SK-N-SH (cell line): ENCODE measurements around the gene HMX3. TPM values are rescaled to one million over a fixed set of nuclear protein-coding genes. Genes with fewer than 3 reads are reported as not detected.

ENCODE experiments used
- CTCF ChIA-PET: fragments of 300-600, 350-600 bp; formaldehyde crosslinking; extraction: SDS; loops from one replicate; lab custom pipeline; 2021; lab: Yijun Ruan, JAX
- POLR2A ChIA-PET: fragments of 350-600 bp; sonication (Branson Sonifier 250); formaldehyde crosslinking; extraction: SDS; loops from one replicate; lab custom pipeline; 2020; ENCODE audit warnings: antibody characterized with exemption, inconsistent platforms; lab: Yijun Ruan, JAX
- DNase-seq: peaks from one replicate; pipeline ENCODE4 v3.0.0; 2012
- H2AFZ ChIP-seq: fragments of 200-600 bp; sonication (generic); 2 replicates; pipeline ENCODE4 v1.8.1; 2016; ENCODE audit warnings: antibody characterized with exemption, mild to moderate bottlenecking, low read depth
- H3F3A ChIP-seq: fragments of 200-600 bp; sonication (generic); replicated peaks from 2 replicates; pipeline ENCODE3; 2016; ENCODE audit warnings: antibody characterized with exemption, mild to moderate bottlenecking; ENCODE audit not compliant: insufficient read depth
- H3K27ac ChIP-seq, 2 experiments: fragments of 200-500 bp in 1 of 2; fragments of 200-600 bp in 1 of 2; sonication (Bioruptor generic) in 1 of 2; sonication (generic), shearing (Covaris generic) in 1 of 2; 2 replicates each; pipeline versions ENCODE4 v1.5.1 to v1.6.1; 2014 to 2016; ENCODE audit warnings: low read depth in 2 of 2, inconsistent platforms in 1 of 2, low read length in 1 of 2, mild to moderate bottlenecking in 1 of 2, mixed read lengths in 1 of 2
- H3K27me3 ChIP-seq: fragments of 200-600 bp; sonication (generic), shearing (Covaris generic); 2 replicates; pipeline ENCODE4 v1.6.1; 2016; ENCODE audit warnings: mixed run types; ENCODE audit not compliant: insufficient read depth
- H3K36me3 ChIP-seq, 2 experiments: fragments of 200-500 bp in 1 of 2; fragments of 200-600 bp in 1 of 2; sonication (Bioruptor generic) in 1 of 2; sonication (generic) in 1 of 2; replicated peaks in 1 of 2; 2 replicates each; pipeline versions ENCODE3 to v1.5.1; 2014 to 2016; ENCODE audit warnings: low read length in 1 of 2, mild to moderate bottlenecking in 1 of 2; ENCODE audit not compliant: insufficient read depth in 2 of 2, control insufficient read depth in 1 of 2
- H3K4me1 ChIP-seq, 2 experiments: fragments of 200-500 bp in 1 of 2; fragments of 200-600 bp in 1 of 2; sonication (Bioruptor generic) in 1 of 2; sonication (generic), shearing (Covaris generic) in 1 of 2; 2 replicates each; pipeline versions ENCODE4 v1.5.1 to v1.6.1; 2014 to 2016; ENCODE audit warnings: low read depth in 1 of 2, low read length in 1 of 2, mixed run types in 1 of 2; ENCODE audit not compliant: insufficient read depth in 2 of 2, control insufficient read depth in 1 of 2
- H3K4me2 ChIP-seq: fragments of 200-600 bp; sonication (generic), shearing (Covaris generic); 2 replicates; pipeline ENCODE4 v1.6.1; 2017; ENCODE audit warnings: mixed run types
- H3K4me3 ChIP-seq, 2 experiments: fragments of 200-500 bp in 1 of 2; fragments of 200-600 bp in 1 of 2; sonication (Bioruptor generic) in 1 of 2; sonication (generic), shearing (Covaris generic) in 1 of 2; 2 replicates each; pipeline versions ENCODE4 v1.5.1 to v1.8.1; 2014 to 2016; ENCODE audit warnings: low read depth in 2 of 2, inconsistent platforms in 1 of 2, low read length in 1 of 2, mild to moderate bottlenecking in 1 of 2, mixed read lengths in 1 of 2, moderate library complexity in 1 of 2
- H3K79me2 ChIP-seq: fragments of 200-600 bp; sonication (generic); 2 replicates; pipeline ENCODE4 v1.8.1; 2017; ENCODE audit warnings: mild to moderate bottlenecking; ENCODE audit not compliant: insufficient read depth
- H3K9ac ChIP-seq: fragments of 200-600 bp; sonication (generic); 2 replicates; pipeline ENCODE4 v1.6.1; 2017; ENCODE audit warnings: mixed run types
- H3K9me2 ChIP-seq: fragments of 200-600 bp; sonication (generic); 2 replicates; pipeline ENCODE4 v1.6.1; 2017; ENCODE audit warnings: mixed run types
- H3K9me3 ChIP-seq: fragments of 200-600 bp; sonication (generic); 2 replicates; pipeline ENCODE4 v1.6.1; 2017; ENCODE audit warnings: mixed run types, mild to moderate bottlenecking, moderate library complexity
- H4K20me1 ChIP-seq: fragments of 200-600 bp; sonication (generic); 2 replicates; pipeline ENCODE4 v1.6.1; 2017; ENCODE audit warnings: mild to moderate bottlenecking, mixed run types; ENCODE audit not compliant: insufficient read depth
- CHD2 ChIP-seq: fragments of 150-350 bp; IDR thresholded peaks from 2 replicates; pipeline ENCODE4 v1.6.1; 2018; ENCODE audit warnings: low read length; ENCODE audit not compliant: partially characterized antibody
- ELF1 ChIP-seq: IDR thresholded peaks from 2 replicates; pipeline ENCODE4 v1.4.0; 2012
- EP300 ChIP-seq, 2 experiments: IDR thresholded peaks; 2 replicates each; pipeline versions ENCODE4 v1.4.0 to v1.6.1; 2012; ENCODE audit warnings: borderline replicate concordance in 1 of 2, low read depth in 1 of 2, low read length in 1 of 2
- FOXJ3 ChIP-seq: sonication (generic); formaldehyde crosslinking; IDR thresholded peaks from 2 replicates; pipeline ENCODE4 v1.5.1; 2020; ENCODE audit warnings: mild to moderate bottlenecking, missing genetic modification reagents
- FOXM1 ChIP-seq: IDR thresholded peaks from 2 replicates; pipeline ENCODE4 v1.4.0; 2012; ENCODE audit warnings: low read depth, mild to moderate bottlenecking
- JUND ChIP-seq: IDR thresholded peaks from 2 replicates; pipeline ENCODE4 v1.4.0; 2012
- MXI1 ChIP-seq: IDR thresholded peaks from 2 replicates; pipeline ENCODE4 v1.6.1; 2012; ENCODE audit warnings: mild to moderate bottlenecking, low read depth, low read length, improper control_type of control experiment
- NRF1 ChIP-seq: IDR thresholded peaks from 2 replicates; pipeline ENCODE4 v1.6.1; 2012; ENCODE audit warnings: low read depth, mild to moderate bottlenecking, low read length
- POLR2AphosphoS5 ChIP-seq: IDR thresholded peaks from 2 replicates; pipeline ENCODE4 v1.6.1; 2012; ENCODE audit warnings: low read depth, low read length
- RAD21 ChIP-seq: IDR thresholded peaks from 2 replicates; pipeline ENCODE4 v1.6.1; 2012; ENCODE audit warnings: mild to moderate bottlenecking, low read length
- RXRA ChIP-seq: IDR thresholded peaks from 2 replicates; pipeline ENCODE4 v1.4.0; 2012; ENCODE audit warnings: low read depth, mild to moderate bottlenecking, borderline replicate concordance
- SMC3 ChIP-seq: IDR thresholded peaks from 2 replicates; pipeline ENCODE4 v1.6.1; 2012; ENCODE audit warnings: low read depth, low read length, improper control_type of control experiment
- TAF1 ChIP-seq: IDR thresholded peaks from 2 replicates; pipeline ENCODE4 v1.6.1; 2012; ENCODE audit warnings: low read depth, mild to moderate bottlenecking, low read length, moderate library complexity, borderline replicate concordance
- TCF12 ChIP-seq: IDR thresholded peaks from 2 replicates; pipeline ENCODE4 v1.4.0; 2012
- TEAD4 ChIP-seq: IDR thresholded peaks from 2 replicates; pipeline ENCODE4 v1.4.0; 2012; ENCODE audit warnings: mild to moderate bottlenecking, borderline replicate concordance; ENCODE audit not compliant: insufficient read depth
- YY1 ChIP-seq: IDR thresholded peaks from 2 replicates; pipeline ENCODE4 v1.4.0; 2012; ENCODE audit warnings: low read depth, mild to moderate bottlenecking
- WGBS: methylation state at CpG from one replicate; pipeline ENCODE4 v1.1.6; 2017; ENCODE audit warnings: low lambda C conversion rate; 5-methylcytosine and 5-hydroxymethylcytosine counted together
- polyA plus RNA-seq, 3 experiments: library from polyadenylated mRNA; depleted of rRNA; stranded (reverse); fragments of >200 nt; gene quantifications; 2 replicates each; pipeline ENCODE4 v1.2.3, GENCODE V29; 2012
- TF ChIP-seq, protein P1 (sequence below): fragments of 150-350 bp; IDR thresholded peaks from 2 replicates; pipeline ENCODE4 v1.6.1; 2016; ENCODE audit warnings: mild to moderate bottlenecking, low read depth, low read length
- TF ChIP-seq, protein P2 (sequence below): IDR thresholded peaks from 2 replicates; pipeline ENCODE4 v1.4.0; 2012; ENCODE audit warnings: low read depth, borderline replicate concordance
- TF ChIP-seq, protein P3 (sequence below): fragments of 150-350 bp; IDR thresholded peaks from 2 replicates; pipeline ENCODE4 v1.6.1; 2017; ENCODE audit warnings: antibody characterized with exemption, low read length, low read depth, borderline replicate concordance

HMX3 gene
- polyA plus RNA-seq, 1 of the 3 experiments (the other 2 are of a cell fraction) = not detected

DNA sequence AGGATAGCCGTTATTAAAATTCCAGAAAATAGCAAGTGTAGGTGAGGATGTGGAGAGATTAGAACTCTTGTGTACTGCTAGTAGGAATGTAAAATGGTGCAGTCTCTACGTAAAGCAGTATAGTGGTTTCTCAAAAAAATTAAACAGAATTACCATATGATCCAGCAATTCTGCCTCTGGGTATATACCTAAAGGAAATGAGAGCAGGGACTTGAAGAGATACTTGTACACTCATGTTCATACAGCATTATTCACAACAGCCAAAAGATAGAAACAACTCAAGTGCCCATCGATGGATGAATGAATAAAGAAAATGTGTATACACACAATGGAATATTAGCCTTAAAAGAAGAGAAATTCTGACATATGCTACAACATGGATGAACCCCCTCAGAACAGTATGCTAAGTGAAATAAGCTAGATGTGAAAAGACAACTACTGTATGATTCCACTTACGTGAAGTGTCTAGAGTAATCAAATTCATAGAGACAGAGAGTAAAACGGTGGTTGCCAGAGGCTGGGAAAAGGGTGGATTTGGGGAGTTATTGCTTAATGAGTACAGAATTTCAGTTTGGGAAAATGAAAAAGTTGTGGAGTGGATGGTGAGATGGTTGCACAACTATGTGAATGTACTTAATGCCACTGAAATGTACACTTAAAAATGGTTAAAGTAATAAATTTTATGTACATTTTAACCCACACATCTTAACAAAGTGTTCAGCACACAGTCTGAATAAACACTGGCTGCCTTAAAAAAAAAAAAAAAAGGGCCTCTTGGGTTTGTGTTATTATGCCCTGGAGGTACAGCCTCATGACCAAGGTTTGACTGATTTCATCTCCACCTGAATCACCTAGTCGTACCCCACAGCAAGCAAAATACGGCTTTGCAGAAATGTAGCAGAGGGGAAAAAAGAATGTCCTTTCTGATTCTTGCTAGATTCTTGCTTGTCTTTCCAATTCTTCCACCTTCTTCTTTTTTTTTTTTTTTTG lies 44.6 kb downstream of the HMX3 start:
- Histone ChIP-seq H3K79me2 (no peaks in the 10 kb centered on the region; the same call in 1 of the 2 replicates), H4K20me1 (no peaks in the 10 kb centered on the region), H3K4me1 (no peaks in the 10 kb centered on the region), H3K9ac (no peak overlapping the region), H3K4me3 (no peak overlapping the region)
- POLR2A ChIA-PET = no interaction called here
- TF ChIP-seq YY1 = no peak
- TF ChIP-seq, protein P1, sequence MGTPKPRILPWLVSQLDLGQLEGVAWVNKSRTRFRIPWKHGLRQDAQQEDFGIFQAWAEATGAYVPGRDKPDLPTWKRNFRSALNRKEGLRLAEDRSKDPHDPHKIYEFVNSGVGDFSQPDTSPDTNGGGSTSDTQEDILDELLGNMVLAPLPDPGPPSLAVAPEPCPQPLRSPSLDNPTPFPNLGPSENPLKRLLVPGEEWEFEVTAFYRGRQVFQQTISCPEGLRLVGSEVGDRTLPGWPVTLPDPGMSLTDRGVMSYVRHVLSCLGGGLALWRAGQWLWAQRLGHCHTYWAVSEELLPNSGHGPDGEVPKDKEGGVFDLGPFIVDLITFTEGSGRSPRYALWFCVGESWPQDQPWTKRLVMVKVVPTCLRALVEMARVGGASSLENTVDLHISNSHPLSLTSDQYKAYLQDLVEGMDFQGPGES = no peak
- no peak for TF ChIP-seq POLR2AphosphoS5
- TF ChIP-seq JUND = no peak
- TF ChIP-seq FOXM1 = no peak
- no peak for TF ChIP-seq EP300 (IDR thresholded peaks at IDR 0.05; ENCODE audit: borderline replicate concordance in 1 of 2, low read depth in 1 of 2, low read length in 1 of 2)
- TF ChIP-seq RAD21 = no peak
- no peak for TF ChIP-seq TCF12
- TF ChIP-seq CHD2 = no peak
- TF ChIP-seq TAF1 = no peak
- TF ChIP-seq, protein P2, sequence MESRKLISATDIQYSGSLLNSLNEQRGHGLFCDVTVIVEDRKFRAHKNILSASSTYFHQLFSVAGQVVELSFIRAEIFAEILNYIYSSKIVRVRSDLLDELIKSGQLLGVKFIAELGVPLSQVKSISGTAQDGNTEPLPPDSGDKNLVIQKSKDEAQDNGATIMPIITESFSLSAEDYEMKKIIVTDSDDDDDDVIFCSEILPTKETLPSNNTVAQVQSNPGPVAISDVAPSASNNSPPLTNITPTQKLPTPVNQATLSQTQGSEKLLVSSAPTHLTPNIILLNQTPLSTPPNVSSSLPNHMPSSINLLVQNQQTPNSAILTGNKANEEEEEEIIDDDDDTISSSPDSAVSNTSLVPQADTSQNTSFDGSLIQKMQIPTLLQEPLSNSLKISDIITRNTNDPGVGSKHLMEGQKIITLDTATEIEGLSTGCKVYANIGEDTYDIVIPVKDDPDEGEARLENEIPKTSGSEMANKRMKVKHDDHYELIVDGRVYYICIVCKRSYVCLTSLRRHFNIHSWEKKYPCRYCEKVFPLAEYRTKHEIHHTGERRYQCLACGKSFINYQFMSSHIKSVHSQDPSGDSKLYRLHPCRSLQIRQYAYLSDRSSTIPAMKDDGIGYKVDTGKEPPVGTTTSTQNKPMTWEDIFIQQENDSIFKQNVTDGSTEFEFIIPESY = no peak
- TF ChIP-seq RXRA = no peak
- no peak for TF ChIP-seq MXI1
- TF ChIP-seq, protein P3, sequence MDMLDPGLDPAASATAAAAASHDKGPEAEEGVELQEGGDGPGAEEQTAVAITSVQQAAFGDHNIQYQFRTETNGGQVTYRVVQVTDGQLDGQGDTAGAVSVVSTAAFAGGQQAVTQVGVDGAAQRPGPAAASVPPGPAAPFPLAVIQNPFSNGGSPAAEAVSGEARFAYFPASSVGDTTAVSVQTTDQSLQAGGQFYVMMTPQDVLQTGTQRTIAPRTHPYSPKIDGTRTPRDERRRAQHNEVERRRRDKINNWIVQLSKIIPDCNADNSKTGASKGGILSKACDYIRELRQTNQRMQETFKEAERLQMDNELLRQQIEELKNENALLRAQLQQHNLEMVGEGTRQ = no peak
- no peak for TF ChIP-seq NRF1
- TF ChIP-seq TEAD4 = no peak
- no peak for TF ChIP-seq ELF1
- TF ChIP-seq FOXJ3 = no peak
- TF ChIP-seq SMC3 = no peak
- TF ChIP-seq, all 33 proteins: peak for 0
- H3K36me3 ChIP-seq = peaks cover 16 to 47% of the 10 kb centered on the region in 2 experiments
- 83% methylated on average over 7 of the region's 7 CpGs for WGBS
- H3K4me2 ChIP-seq = no peak overlapping the region
- H3K27ac ChIP-seq = no peak overlapping the region
- peaks cover 3% of the 10 kb centered on the region for H3F3A ChIP-seq
- no peaks in the 10 kb centered on the region for H3K9me2 ChIP-seq
- H3K9me3 ChIP-seq = peaks cover 21% of the 10 kb centered on the region
- no peak overlapping the region for H2AFZ ChIP-seq
- DNase-seq = no peak
- CTCF ChIA-PET = no interaction called here
- no peaks in the 10 kb centered on the region for H3K27me3 ChIP-seq
